Stimulated activated CD4-positive, alpha-beta T cell treated with anti-CD3 and anti-CD28 coated beads, Interleukin-1b, Interleukin-23, amount 100 ng/mL, for 48 hours (primary cell): ENCODE measurements around the gene ACTBL2.
"Not testable (repeated sequence)": the region's sequence is repeated elsewhere in the genome, so short reads cannot be mapped to it uniquely, and the experiment has no call there.

Experiments used
- DNase-seq: peaks from one replicate; pipeline ENCODE4 v3.0.0-alpha.2; 2020

The ACTBL2 gene

DNA sequence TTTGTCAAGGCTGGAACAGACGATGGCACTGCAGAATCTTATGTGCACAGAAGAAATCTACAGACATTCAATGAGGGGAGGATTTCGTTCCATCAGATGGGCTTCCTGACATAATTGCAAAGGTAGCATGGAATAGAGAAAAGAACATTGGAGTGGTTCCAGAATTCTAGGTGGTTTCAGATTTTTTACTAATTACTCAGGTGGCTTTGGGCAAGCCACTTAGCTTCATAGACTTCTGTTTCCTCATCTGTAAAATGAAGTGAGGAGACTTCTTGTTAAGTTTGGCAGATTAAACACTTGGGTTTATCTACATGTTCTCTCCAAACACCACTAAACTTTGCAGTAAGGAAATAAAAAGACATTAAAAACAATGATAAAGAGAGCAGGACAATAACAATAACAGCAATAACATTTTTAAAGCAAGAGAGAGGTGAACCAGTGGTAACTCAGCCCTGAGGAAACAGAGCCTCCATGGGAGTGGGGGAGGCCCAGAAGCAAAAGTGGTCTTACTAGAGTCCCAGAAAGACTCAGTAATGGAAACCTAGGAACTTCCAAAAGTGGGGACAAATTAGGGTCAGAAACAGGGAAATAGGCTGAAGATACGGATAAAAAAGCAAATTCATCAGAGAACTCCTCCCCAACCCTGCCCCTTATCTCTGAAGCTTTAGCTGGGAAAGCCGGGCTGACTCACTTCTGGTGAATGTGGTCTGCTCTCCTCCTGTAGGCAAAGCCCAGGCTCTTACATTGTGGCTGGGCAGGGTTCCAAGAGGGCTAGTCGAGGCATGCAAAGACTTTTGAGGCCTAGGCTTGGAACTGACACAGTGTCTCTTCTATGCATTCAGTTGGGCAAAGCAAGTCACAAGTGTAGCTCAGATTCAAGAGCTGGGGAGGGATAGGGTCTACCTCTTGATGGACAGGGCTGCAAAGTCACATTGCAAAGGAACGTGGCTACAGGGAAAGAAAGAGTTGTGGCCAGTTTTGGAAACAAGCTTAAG is 11.8 kb upstream of the ACTBL2 start:
- DNase-seq, result peak; percentile 56

DNA sequence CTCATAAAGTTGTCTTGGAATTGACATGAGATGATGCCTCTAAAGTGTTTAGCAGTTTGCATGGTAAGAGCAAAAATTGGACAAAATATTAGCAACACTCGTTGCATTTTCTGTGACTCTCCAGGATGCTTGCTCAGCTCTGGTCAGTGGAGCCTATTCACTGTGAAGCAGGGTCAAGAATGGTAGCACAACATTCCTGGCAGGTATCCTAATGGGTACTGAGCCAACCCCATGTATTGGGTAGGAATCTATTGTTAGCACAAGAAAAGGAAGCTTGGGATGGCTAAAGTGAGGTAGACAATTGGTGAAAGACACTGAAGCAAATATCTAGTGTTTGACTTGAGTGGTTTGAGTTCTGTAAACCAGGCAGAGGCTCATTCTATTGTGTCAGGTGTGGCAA is 10.4 kb upstream of the ACTBL2 start:
- no peak for DNase-seq

DNA sequence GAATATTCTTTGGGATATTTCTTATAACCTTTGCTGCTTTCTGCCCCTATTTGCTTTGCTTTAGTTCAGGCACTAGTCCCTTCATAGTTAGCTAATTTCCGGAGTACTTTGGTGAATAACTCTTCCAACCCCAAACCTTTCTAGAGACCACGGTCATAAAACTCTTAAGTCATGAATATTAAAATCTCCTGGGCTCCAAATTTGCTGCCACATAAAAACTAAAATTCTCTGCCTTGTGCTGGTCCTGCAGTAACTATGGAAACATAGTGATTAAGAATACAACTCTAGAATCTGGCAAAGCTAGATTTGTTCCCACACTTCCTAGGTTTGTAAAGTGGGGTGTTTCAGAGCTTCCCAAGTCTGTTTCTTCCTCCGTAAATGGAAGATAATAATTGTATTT is 10.0 kb upstream of the ACTBL2 start:
- no peak for DNase-seq

DNA sequence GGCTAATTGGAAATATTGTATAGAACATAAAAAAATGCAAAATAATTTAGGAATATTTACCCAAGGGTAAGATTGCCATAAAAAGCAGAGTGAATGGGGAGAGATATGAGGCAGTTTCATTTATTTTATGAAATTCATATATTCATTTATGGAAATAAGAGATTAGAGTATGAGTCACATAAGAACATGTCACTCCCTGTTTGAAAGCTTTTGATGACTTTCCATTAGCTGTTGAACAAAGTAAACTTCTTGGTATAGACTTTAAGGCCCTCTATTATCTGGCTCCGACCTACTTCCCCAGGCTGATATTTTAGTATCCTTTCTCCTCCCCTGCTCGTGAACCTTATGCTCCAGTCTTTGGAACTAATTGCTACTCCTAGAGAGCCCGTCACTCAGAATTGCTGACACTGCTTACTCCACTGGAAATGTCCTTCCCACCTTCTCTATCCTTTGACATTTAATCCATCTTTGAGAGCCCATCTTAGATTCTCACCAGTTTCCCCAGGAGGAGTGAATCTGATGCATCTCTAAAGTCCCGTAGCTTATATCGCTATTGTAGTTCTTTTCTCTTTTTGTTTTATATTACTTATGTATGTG is 8.9 kb upstream of the ACTBL2 start:
- DNase-seq, result no peak

DNA sequence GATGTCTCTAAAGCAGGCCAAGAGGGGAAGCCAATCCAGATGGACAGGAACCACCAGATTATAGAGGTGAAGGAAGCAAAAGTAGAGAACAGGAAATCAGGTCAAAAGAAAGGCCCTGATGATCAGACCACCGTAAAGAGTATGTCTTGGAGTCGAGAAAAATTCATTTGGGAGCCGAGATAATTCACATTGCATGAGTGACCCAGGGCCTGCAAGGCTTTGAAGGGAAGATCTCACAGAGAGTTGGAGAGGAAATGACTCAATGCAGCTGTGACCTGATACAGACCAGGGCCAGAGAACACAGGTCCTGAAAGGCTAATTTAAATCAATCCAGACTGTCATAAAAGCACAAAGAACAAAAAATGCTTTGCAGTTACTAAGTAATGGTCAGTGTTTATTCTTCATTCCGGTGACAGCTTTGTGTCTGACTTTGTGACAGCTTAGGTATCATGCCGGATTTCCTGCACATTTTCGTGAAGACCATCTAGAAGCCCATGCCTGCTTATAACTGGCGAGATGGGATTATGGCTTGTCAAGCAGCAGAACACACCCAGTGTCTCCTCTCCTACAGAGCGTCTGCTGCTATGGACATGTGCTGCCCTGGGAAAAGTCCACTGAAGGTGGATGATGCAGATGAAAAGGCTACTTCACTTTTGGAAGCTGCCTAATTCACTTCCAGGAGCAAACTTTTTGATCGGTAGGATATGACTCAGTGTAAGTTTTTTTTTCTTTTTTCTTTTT is 5.8 kb upstream of the ACTBL2 start:
- DNase-seq, result no peak

DNA sequence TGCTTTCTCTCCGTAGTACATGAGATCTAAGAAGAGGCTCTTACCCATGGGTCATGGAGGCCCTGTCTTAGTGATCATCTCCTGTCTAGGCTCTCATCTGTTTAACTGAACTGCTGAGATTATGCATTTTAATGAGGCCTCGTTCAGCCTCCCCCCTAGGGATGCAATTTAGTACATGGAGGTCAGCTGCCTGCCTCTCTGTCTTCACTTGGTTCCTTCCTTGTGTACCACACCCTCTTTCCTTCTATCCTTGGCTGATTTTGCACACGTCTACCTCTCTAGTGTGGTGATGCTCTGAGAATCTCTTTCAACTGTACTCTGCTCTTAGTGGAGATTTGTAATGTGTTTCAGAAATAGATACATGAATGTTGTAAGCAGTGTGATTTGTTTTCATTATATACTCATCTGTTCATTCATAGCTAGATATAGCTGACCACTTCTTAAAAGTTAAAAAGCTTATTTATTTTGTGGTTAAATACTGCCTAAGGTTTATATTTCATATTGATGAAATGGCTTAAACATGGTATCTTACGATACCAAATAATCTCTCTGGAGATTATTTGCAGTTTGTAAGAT is 3.5 kb upstream of the ACTBL2 start:
- no peak for DNase-seq

DNA sequence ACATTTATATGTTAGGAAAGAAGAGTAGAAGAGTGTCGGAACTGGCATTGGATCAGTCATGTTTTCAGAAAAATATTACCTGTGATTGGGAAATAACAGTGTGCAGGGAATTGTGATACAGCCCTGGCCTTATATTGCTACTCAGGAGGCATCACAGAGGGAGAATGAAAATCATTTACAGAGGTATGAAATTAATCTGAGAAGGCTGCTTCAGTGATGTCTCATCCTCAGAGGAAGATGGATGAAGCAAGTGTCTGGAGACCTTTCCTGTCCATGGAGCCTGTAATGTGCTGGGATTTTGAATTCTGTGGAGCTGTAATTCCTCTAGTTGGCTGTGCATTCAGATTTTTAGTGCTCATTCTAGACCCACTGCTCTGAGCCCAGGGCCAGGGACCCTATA is 3.8 kb downstream of the ACTBL2 start:
- DNase-seq, result no peak

DNA sequence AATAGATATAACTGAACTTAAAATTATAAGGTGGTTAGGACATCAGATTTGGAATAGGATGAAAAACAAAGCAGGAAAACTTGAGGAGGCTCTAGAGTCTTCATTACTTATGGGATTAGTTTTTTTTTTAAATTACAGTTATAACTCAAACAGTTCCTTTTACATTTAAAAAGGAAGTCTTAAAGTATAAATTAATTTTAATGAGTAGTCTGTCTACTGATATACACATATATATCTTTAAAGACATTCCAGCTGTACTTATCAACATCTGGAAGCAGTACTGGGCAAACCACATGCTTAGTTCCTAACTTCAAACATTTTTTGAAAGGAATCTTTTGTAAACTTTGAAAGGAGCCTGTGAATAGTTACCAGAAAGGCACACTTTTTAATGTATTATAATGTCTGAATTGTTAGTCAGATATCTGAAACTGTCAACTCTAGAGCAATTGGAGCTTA is 6.0 kb downstream of the ACTBL2 start:
- DNase-seq, result no peak

DNA sequence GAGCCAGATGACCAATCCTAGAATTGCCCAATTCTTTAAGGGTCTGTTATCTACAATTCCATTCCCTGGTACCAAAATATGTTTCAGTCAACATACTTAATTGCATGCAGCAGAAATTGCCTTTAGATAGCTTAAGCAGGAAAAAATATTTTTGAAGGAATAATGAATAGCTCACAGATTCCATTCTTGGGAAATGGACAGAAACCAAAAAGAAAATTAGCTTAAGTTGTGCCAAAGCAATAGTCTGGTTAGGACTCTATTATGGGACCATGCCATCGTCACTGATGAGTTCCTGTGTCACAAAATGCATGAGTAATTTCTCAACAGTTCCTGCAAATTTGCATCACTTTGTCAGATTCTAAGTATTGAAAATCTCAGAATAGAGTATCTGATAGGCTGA is 12.3 kb downstream of the ACTBL2 start:
- DNase-seq, result no peak

DNA sequence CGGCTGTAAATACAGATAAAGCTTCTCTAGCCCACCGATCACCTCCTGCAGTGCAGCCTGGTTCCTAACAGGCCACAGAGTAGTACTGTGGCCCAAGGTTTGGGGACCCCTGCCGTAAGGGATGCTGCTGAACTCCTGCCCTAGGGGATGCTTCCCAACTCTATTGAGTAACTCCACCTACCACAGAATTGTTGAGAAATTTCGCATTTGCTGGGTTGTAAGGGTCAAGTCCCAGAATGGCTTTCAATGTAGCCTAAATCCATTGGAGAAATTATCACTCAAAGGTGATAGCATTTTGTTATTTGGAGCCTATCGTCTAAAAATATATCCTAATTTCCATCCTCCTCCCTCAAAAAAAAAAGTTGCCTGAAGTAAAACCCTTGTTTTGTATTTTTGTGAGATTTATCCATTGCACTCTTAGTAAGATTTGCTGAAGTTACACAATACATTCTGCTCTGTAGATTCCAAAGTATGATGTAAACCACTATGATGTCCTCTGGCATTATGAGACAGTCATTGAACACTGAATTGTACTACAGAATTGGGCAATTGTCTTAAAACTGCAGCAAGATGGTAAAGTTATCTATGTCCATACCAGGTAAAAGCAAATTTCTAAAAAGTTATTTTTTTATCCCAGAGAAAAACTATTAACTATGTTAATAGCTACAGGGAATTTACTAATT is 14.0 kb downstream of the ACTBL2 start:
- DNase-seq, result no peak

DNA sequence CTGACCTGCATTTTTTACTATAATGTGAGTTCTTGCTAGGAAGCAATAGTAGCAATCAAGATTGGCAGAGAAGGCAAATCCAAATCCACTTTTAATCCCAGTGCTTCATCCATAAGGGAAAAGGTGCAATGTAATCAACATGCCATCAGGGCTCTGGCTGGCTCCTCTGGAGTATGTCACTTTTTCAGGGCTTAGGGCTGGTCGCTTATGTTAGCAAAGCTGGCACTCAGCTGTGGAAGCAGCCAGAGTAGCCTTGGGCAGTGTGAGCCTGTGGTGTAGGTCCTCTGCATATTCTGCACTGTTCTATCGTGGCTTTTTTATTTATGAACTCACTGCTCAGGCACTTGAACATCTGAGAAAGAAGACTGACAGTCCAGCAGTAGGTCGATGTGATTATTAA is 16.1 kb downstream of the ACTBL2 start:
- DNase-seq, result no peak

DNA sequence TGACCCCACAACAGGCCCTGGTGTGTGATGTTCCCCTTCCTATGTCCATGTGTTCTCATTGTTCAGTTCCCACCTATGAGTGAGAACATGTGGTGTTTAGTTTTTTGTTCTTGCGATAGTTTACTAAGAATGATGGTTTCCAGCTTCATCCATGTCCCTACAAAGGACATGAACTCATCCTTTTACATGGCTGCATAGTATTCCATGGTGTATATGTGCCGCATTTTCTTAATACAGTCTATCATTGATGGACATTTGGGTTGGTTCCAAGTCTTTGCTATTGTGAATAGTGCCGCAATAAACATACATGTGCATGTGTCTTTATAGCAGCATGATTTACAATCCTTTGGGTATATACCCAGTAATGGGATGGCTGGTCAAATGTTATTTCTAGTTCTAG is 22.6 kb downstream of the ACTBL2 start:
- not testable (repeated sequence) for DNase-seq

DNA sequence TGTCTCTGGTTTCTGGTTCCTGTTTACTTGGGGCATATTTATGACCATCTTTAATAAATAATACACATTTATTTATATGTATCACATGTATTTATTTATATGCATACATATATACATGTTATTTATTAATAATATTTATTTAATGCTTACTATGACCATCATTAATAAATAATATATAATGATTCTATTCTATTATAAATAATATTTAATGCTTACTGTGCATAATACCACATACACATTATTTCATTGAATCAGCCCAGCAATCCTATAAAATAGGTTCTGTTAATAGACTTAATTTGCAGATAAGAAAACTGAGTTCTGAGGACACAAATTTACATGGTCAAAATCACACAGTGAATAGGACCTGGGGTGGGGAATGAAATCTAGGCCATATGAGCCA is 24.2 kb downstream of the ACTBL2 start:
- DNase-seq, result no peak

DNA sequence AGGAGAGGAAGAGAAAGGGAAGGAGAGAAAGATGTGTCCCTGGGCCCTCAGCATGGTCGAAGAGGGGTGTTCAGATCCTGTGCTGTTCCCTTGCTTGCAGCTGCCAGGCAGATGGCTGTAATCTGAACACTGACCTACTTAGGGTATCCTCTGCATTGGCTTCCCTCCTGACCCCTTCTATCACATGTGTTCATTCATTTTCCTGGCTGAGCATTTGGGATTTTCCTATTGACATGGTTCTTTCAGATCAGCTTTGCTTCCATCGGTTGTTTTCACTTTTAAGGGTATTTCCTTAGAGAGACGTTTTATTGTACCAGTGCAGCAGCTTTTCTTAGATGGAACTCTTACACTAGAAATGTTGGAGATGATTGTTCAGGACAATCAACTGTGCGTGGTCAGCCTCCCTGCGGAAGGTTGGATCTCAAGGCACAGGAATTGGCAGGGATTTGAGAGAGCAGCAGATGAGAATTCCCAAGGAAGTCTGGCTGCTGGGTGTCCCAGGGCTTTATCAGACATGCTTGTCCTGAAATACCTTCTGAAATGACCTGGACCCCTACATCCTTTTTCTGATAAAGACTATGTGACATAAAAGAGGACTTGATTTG is 26.0 kb downstream of the ACTBL2 start:
- DNase-seq, result no peak

DNA sequence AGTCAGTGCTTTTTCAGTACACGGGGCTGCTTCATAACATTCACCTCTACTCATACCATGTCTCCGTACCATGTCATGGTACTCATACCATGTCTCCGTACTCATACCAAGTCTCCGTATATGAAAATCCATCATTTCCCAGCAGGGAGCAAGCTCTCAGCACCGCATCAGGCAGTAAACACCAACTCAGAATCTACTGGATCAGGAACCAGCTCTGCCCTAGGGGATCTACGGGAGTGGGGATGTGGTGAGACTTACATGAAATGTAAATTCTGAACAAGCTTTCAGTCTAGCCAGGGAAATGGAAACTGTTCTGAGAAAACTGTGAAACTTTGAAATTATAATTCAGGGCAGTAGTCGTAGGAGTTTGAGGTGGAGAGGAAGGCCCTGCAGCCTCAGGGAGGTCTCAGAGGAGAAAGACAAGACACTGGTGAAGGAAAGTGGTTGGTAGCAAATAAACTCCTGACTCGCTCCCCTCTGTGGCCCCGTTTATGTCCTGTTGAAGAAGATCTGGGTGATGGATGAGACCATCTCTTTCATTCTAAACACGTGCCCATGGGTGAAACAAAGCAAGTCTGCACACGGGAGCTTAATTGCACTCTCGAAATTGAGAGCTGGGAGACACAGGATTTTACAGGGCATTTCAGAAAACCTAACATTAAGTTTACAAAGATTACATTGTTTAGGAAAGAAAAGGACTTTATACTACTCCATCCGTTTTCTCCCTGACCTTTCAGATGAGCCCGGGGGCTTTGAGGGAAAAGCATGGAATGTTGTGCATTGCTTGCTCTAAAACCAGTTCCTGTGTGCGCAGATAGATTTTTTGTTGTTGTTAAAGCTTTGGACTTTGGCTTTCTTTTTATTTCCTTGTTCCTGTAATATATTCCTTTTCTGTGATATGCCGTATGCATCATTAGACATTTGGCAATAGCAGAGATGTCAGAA is 26.8 kb downstream of the ACTBL2 start:
- DNase-seq, result no peak

DNA sequence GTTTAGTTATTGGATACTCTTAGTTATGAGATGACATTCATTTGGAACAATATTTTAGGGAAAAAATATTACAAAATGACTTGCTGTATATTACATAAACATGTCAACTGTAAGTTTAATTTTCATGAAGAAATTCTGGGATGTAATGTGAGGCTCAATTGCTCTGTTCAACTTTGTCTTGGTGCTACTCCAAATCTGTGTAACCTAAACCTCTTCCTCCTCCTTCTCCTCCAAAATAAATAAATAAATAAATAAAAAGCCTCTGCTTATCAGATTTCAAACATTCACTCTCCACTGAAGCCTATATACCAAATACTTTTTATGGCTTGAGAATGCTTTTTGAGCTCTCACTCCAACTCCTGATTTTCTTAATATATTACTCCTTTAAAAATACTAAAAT is 27.7 kb downstream of the ACTBL2 start:
- no peak for DNase-seq

DNA sequence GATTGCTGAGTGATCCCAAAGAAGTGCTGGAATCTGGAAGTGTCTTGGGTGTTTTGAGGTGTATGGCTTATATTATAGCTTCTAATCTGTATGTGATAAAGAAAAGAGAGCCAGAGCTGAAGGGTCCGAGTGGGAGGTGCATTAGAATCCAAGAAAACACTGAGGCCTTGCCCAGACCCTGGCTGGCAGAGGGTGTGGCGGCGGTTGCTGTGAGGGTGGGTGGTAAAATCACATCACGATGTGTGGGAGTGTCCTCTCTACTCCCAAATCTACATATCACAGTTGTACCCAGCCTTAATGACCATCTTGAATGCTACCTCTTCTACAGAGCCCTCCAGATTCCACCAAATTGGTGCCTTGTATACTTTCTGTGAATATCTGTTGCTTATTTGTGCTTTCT is 28.9 kb downstream of the ACTBL2 start:
- DNase-seq, result no peak

DNA sequence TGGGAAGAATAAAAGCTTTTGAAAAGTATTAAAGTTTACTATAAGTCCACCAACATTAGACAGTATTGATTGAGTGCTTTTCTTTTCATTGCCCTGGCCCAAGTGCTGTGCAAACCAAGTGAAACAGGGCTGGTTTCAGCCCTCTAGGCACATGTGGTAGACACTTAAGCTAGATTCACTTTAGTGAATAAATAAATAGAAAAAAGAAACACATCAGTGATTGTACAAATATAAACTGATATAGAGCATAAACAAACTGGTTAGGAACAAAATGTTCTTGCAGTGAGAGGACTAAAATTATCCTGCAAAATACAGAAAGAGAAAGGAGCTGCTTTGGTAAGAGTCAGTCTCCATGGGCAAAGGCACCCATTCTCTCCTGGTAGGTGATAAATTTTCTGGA is 29.7 kb downstream of the ACTBL2 start:
- DNase-seq, result no peak

DNA sequence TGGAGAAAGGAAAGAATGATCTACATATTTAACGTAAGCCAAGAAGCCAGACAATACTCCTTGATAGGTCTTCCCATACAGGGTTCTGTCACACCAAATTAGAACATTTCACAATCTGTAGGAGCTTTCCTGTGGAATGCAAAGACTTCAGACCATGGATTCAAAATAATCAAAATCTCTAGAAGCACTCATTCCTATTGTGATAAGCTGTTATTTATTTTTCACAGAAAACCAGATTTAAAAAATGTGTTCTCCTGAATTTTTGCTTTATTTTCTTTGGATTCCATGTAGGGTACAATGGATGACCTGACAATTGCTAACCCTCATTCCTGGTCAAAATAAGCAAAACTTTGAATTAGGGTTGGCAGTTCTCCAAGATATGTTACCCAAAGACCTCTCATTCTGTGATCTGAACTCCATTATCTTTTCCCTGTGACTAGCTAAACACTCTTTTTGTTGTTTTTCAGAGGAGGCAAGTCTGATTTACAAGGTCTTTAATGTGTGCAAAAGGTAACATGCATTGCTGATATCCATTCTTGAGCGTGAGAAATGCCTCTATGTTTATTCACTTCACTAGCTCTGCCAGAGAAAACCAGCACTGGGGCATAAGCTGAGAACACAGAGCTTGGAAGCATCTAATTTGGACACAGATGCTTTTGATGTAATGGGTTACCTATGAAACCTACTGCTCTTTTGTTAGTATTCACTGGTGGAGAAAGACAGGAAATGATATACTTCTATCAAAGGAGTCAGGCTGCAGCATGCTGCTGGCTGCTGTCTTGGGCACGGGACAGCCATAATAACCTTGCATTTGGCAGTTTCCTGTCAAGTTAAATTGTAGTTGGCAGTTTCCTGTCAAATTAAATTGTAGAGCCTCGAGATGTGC is 31.4 kb downstream of the ACTBL2 start:
- no peak for DNase-seq

DNA sequence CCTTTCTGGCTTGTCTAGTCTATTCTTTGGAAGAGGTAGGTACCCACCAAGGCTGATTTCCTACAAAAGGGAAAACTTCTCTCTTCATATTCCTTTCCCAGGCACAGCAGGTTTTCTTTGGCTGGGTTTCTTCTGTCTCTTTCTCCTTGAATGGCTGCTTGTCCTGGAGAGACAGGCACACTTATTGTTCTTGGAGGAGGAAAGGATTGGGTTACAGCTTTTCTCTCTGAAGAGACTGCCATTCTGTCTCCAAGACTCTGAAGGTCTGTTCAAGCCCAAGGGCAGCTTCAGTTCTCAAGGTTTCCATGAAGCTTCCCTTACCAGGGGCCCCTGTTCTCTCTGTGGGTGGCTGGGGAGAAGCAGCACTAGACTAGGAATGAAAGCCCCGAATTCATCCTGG is 33.9 kb downstream of the ACTBL2 start:
- DNase-seq, result no peak
